Measurements from ENCODE around the gene ENAH.
"Not testable (repeated sequence)": the region's sequence is repeated elsewhere in the genome, so short reads cannot be mapped to it uniquely, and the experiment has no call there.

ENAH gene

DNA sequence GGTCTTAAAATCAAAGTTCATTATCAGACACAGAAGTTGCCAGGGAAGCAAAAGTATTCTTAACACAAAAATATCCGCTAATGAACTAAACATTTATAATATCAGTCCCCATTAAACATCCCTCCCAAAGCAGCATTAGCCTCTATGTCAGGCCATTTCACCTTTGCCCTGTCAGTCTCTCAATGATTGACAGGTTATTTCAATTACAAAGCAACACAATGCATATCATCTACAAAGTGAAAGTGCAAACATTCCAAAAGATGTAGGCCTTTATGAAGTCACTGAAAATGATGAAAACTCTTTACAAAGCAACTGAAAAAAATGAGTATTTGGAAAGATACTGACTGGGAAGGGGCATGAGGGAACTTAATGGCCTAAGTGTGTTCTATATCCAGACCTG is 14.1 kb downstream of the ENAH start:
- H2AFZ ChIP-seq (ENCODE audit: low read depth, low read length, severe bottlenecking): no peak overlapping the region
- no peak overlapping the region for H3K27ac ChIP-seq (ENCODE audit: low read depth, low read length)
- no peak overlapping the region for H3K4me2 ChIP-seq (ENCODE audit: low read depth, low read length, poor library complexity, severe bottlenecking)
- no peaks in the 10 kb centered on the region for H3K36me3 ChIP-seq (ENCODE audit: low read length)
- H3K79me2 ChIP-seq (ENCODE audit: insufficient read depth, low read length): no peaks in the 10 kb centered on the region
- no peaks in the 10 kb centered on the region for H3K9me2 ChIP-seq (replicated peaks; ENCODE audit: insufficient read depth, low read length)
- no peaks in the 10 kb centered on the region for H4K20me1 ChIP-seq (ENCODE audit: low read depth, low read length)
- no peaks in the 10 kb centered on the region for H3F3A ChIP-seq (ENCODE audit: insufficient read depth)
- H3K9ac ChIP-seq (ENCODE audit: low read length): no peak overlapping the region
- no peak overlapping the region for H3K4me3 ChIP-seq (ENCODE audit: insufficient read depth, low read length, poor library complexity, severe bottlenecking)
- H3K27me3 ChIP-seq (ENCODE audit: low read length): no peaks in the 10 kb centered on the region
- TF ChIP-seq EZH2phosphoT487 (conservative IDR thresholded peaks at IDR 0.05; ENCODE audit: low read length): no peak
- TF ChIP-seq, protein P1, sequence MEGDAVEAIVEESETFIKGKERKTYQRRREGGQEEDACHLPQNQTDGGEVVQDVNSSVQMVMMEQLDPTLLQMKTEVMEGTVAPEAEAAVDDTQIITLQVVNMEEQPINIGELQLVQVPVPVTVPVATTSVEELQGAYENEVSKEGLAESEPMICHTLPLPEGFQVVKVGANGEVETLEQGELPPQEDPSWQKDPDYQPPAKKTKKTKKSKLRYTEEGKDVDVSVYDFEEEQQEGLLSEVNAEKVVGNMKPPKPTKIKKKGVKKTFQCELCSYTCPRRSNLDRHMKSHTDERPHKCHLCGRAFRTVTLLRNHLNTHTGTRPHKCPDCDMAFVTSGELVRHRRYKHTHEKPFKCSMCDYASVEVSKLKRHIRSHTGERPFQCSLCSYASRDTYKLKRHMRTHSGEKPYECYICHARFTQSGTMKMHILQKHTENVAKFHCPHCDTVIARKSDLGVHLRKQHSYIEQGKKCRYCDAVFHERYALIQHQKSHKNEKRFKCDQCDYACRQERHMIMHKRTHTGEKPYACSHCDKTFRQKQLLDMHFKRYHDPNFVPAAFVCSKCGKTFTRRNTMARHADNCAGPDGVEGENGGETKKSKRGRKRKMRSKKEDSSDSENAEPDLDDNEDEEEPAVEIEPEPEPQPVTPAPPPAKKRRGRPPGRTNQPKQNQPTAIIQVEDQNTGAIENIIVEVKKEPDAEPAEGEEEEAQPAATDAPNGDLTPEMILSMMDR (IDR thresholded peaks at IDR 0.05; ENCODE audit: insufficient read depth, low read length, poor library complexity, severe bottlenecking): no peak
- H3K9me3 ChIP-seq (ENCODE audit: insufficient read depth, low read length): no peaks in the 10 kb centered on the region

DNA sequence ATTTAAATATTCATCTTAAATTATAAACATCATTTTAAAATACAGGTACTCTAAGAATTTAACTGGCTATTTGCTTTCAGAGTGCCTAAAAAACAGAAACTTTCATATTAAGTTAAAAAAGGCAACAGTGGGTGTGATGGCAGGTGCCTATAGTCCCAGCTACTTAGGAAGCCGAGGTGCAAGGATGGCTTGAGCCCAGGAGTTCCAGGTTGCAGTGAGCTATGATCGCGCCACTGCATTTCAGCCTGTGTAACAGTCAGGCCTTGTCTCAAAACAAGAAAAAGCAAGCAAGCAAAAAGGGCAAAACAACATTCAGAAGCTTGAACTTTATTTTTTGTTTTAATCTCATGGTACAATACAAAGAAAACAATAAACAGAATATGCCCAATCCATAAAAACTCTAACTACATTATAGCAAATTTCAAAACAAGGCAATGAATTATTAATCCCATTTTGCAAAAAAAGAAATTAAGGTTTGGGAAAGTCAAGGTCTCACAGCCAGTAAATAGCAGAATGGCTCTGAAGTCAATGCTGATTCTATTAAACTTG is 15.2 kb downstream of the ENAH start:
- no peaks in the 10 kb centered on the region for H4K20me1 ChIP-seq (ENCODE audit: low read depth, low read length)
- TF ChIP-seq, protein P1 (IDR thresholded peaks at IDR 0.05; ENCODE audit: insufficient read depth, low read length, poor library complexity, severe bottlenecking): no peak
- TF ChIP-seq EZH2phosphoT487 (conservative IDR thresholded peaks at IDR 0.05; ENCODE audit: low read length): no peak
- no peaks in the 10 kb centered on the region for H3F3A ChIP-seq (ENCODE audit: insufficient read depth)
- H3K27me3 ChIP-seq (ENCODE audit: low read length): no peaks in the 10 kb centered on the region
- no peaks in the 10 kb centered on the region for H3K9me3 ChIP-seq (ENCODE audit: insufficient read depth, low read length)
- H3K36me3 ChIP-seq (ENCODE audit: low read length): no peaks in the 10 kb centered on the region
- H3K9ac ChIP-seq (ENCODE audit: low read length): no peak overlapping the region
- H3K4me3 ChIP-seq (ENCODE audit: insufficient read depth, low read length, poor library complexity, severe bottlenecking): no peak overlapping the region
- no peaks in the 10 kb centered on the region for H3K9me2 ChIP-seq (replicated peaks; ENCODE audit: insufficient read depth, low read length)
- H3K79me2 ChIP-seq (ENCODE audit: insufficient read depth, low read length): no peaks in the 10 kb centered on the region
- no peak overlapping the region for H3K27ac ChIP-seq (ENCODE audit: low read depth, low read length)
- H3K4me2 ChIP-seq (ENCODE audit: low read depth, low read length, poor library complexity, severe bottlenecking): no peak overlapping the region
- no peak overlapping the region for H2AFZ ChIP-seq (ENCODE audit: low read depth, low read length, severe bottlenecking)

DNA sequence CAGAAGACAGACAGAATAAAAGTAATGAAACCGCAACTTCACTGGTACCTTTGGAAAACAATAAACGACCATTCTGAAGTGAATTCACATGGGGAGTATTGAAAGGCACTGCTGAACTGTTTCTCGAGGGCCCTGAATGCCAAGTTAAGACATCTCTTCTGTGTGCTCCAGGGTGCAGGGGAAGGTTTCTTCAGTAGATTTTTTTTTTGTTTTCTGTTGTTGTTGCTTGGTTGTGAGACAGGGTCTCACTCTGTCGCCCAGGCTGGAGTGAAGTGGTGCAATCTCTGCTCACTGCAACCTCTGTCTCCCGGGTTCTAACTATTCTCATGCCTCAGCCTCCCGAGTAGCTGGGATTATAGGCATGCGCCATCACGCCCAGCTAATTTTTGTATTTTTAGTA is 15.9 kb downstream of the ENAH start:
- H3K4me3 ChIP-seq (ENCODE audit: insufficient read depth, low read length, poor library complexity, severe bottlenecking); H3F3A ChIP-seq (ENCODE audit: insufficient read depth); H3K9me2 ChIP-seq (replicated peaks; ENCODE audit: insufficient read depth, low read length); H3K9me3 ChIP-seq (ENCODE audit: insufficient read depth, low read length); H3K36me3 ChIP-seq (ENCODE audit: low read length); H3K4me2 ChIP-seq (ENCODE audit: low read depth, low read length, poor library complexity, severe bottlenecking); H2AFZ ChIP-seq (ENCODE audit: low read depth, low read length, severe bottlenecking); H3K79me2 ChIP-seq (ENCODE audit: insufficient read depth, low read length); H3K27ac ChIP-seq (ENCODE audit: low read depth, low read length); H3K9ac ChIP-seq (ENCODE audit: low read length); H4K20me1 ChIP-seq (ENCODE audit: low read depth, low read length); H3K27me3 ChIP-seq (ENCODE audit: low read length): not testable (repeated sequence)

DNA sequence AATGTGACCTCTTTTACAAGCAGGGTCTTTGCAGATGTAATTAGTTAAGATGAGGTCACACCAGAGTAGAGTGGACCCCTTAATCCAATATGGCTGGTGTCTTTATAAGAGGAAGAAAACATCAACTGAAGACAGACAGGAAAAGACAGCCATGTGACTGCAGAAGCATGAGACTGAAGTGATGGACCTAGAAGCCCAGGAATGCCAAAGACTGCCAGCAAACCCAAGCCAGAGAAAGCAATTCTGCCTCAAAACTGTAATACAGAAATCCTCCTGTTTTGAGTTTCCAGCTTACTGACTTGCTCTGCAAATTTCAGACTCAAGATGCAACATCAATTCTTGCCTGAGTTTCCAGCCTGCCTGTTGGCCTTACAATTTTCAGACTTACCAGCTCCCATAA is 17.3 kb downstream of the ENAH start:
- Histone ChIP-seq H3K27me3 (ENCODE audit: low read length) (no peaks in the 10 kb centered on the region), H3K9me2 (replicated peaks; ENCODE audit: insufficient read depth, low read length) (no peaks in the 10 kb centered on the region), H2AFZ (ENCODE audit: low read depth, low read length, severe bottlenecking) (no peak overlapping the region), H3K9me3 (ENCODE audit: insufficient read depth, low read length) (no peaks in the 10 kb centered on the region), H3F3A (ENCODE audit: insufficient read depth) (no peaks in the 10 kb centered on the region), H3K4me3 (ENCODE audit: insufficient read depth, low read length, poor library complexity, severe bottlenecking) (no peak overlapping the region), H3K79me2 (ENCODE audit: insufficient read depth, low read length) (no peaks in the 10 kb centered on the region), H3K4me2 (ENCODE audit: low read depth, low read length, poor library complexity, severe bottlenecking) (no peak overlapping the region), H3K27ac (ENCODE audit: low read depth, low read length) (no peak overlapping the region), H3K36me3 (ENCODE audit: low read length) (no peaks in the 10 kb centered on the region), H3K9ac (ENCODE audit: low read length) (no peak overlapping the region), H4K20me1 (ENCODE audit: low read depth, low read length) (no peaks in the 10 kb centered on the region)
- TF ChIP-seq EZH2phosphoT487 (conservative IDR thresholded peaks at IDR 0.05; ENCODE audit: low read length): no peak
- TF ChIP-seq, protein P1 (IDR thresholded peaks at IDR 0.05; ENCODE audit: insufficient read depth, low read length, poor library complexity, severe bottlenecking): no peak

DNA sequence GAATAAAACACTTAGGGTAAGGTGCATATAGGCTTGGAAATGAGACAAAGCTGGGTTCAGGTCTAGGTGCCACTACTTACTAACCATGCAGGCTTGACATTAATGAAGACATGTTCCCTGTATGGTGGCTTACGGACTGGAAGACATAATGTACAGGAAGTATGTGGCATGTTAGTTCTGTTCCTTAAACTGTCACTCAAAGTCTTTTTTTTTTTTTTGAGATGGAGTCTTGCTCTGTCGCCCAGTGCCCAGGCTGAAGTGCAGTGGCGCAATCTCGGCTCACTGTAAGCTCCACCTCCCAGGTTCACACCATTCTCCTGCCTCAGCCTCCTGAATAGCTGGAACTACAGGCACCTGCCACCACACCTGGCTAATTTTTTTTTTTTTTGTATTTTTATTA is 20.1 kb downstream of the ENAH start:
- H3F3A ChIP-seq (ENCODE audit: insufficient read depth); H3K9ac ChIP-seq (ENCODE audit: low read length); H3K4me2 ChIP-seq (ENCODE audit: low read depth, low read length, poor library complexity, severe bottlenecking); H4K20me1 ChIP-seq (ENCODE audit: low read depth, low read length); H2AFZ ChIP-seq (ENCODE audit: low read depth, low read length, severe bottlenecking); H3K9me2 ChIP-seq (replicated peaks; ENCODE audit: insufficient read depth, low read length); H3K36me3 ChIP-seq (ENCODE audit: low read length); H3K4me3 ChIP-seq (ENCODE audit: insufficient read depth, low read length, poor library complexity, severe bottlenecking); H3K9me3 ChIP-seq (ENCODE audit: insufficient read depth, low read length); H3K27ac ChIP-seq (ENCODE audit: low read depth, low read length); H3K27me3 ChIP-seq (ENCODE audit: low read length); H3K79me2 ChIP-seq (ENCODE audit: insufficient read depth, low read length): not testable (repeated sequence)
